K562 (cell line): ENCODE results near the gene DNAH17. TPM values are rescaled to one million over a fixed set of nuclear protein-coding genes. Genes with fewer than 3 reads are reported as not detected.

Experiments
- ATAC-seq: fragments of 200-7000 bp; cut with Tn5 transposase; 3 replicates; pipeline ENCODE4 v1.9.1; 2020; ENCODE audit warnings: moderate library complexity
- BruUV-seq: library from RNA; stranded (reverse); fragments of 400-500 nt; replicated peaks from 2 replicates; lab custom pipeline; 2021; lab: Mats Ljungman, UMichigan
- CTCF ChIA-PET: fragments of 300-600 bp; formaldehyde crosslinking; extraction: SDS; loops from one replicate; lab custom pipeline; 2021; ENCODE audit warnings: low intra/inter-chr PET ratio; lab: Yijun Ruan, JAX
- POLR2A ChIA-PET: fragments of 300-600, 350-650 bp; sonication (Branson Sonifier 250); formaldehyde crosslinking; extraction: SDS; loops from one replicate; lab custom pipeline; 2021; ENCODE audit warnings: antibody characterized with exemption, inconsistent platforms; lab: Yijun Ruan, JAX
- DNase-seq, 4 experiments: peaks; one replicate each; pipeline versions ENCODE4 v3.0.0 to v3.0.0-alpha.2; 2011 to 2018; ENCODE audit warnings: low spot score in 3 of 4, mixed read lengths in 3 of 4; ENCODE audit errors: extremely low read depth in 1 of 4
- FAIRE-seq: peaks from 2 replicates; lab custom pipeline; 2011; peaks lifted over from hg19 to GRCh38; lab: Jason Lieb, UNC
- H2AFZ ChIP-seq: 2 replicates; pipeline ENCODE4 v1.6.0; 2011; ENCODE audit warnings: low read depth, low read length, control low read depth, inconsistent platforms
- H3K27ac ChIP-seq: fragments of 200-600 bp; 3 replicates; pipeline ENCODE4 v1.8.0; 2011; ENCODE audit warnings: low read depth, mild to moderate bottlenecking, control low read depth, inconsistent platforms, low read length, moderate library complexity, mixed read lengths; ENCODE audit errors: extremely low read depth
- H3K27me3 ChIP-seq, 2 experiments: fragments of 300-600 bp in 1 of 2; 2 replicates in 1 of 2; 3 replicates in 1 of 2; pipeline versions ENCODE4 v1.6.0 to v1.8.0; 2011; ENCODE audit warnings: inconsistent platforms in 2 of 2, low read length in 2 of 2, mild to moderate bottlenecking in 1 of 2, mixed read lengths in 1 of 2, moderate library complexity in 1 of 2; ENCODE audit not compliant: control insufficient read depth in 2 of 2, insufficient read depth in 2 of 2
- H3K36me3 ChIP-seq: fragments of 300-600 bp; 3 replicates; pipeline ENCODE4 v1.8.0; 2011; ENCODE audit warnings: mild to moderate bottlenecking, low read length, inconsistent platforms; ENCODE audit not compliant: control insufficient read depth, insufficient read depth
- H3K4me1 ChIP-seq, 2 experiments: fragments of 200-600 bp in 1 of 2; replicated peaks in 1 of 2; 2 replicates in 1 of 2; 3 replicates in 1 of 2; pipeline versions ENCODE4 v1.5.1 to v1.8.0; 2011; ENCODE audit warnings: inconsistent platforms in 2 of 2, low read length in 2 of 2, mild to moderate bottlenecking in 1 of 2, mixed read lengths in 1 of 2, moderate library complexity in 1 of 2; ENCODE audit not compliant: control insufficient read depth in 2 of 2, insufficient read depth in 2 of 2
- H3K4me2 ChIP-seq: 2 replicates; pipeline ENCODE4 v1.6.1; 2011; ENCODE audit warnings: low read length, control low read depth, inconsistent platforms, mixed read lengths; ENCODE audit not compliant: insufficient read depth
- H3K4me3 ChIP-seq: fragments of 200-600 bp; sonication (generic), shearing (Covaris generic); 2 replicates; pipeline ENCODE4 v1.5.1; 2016; ENCODE audit warnings: control low read depth, inconsistent platforms
- H3K79me2 ChIP-seq: fragments of 200-600 bp; 3 replicates; pipeline ENCODE4 v1.8.0; 2011; ENCODE audit warnings: low read length, inconsistent platforms; ENCODE audit not compliant: control insufficient read depth, insufficient read depth
- H3K9ac ChIP-seq, 2 experiments: 2 replicates each; pipeline versions ENCODE4 v1.6.0 to v1.6.1; 2011; ENCODE audit warnings: low read depth in 2 of 2, low read length in 2 of 2, control low read depth in 1 of 2, inconsistent platforms in 1 of 2, mild to moderate bottlenecking in 1 of 2, mixed read lengths in 1 of 2; ENCODE audit not compliant: insufficient read depth in 1 of 2
- H3K9me1 ChIP-seq: one replicate; pipeline ENCODE4 v1.6.0; 2011; ENCODE audit warnings: inconsistent platforms, mild to moderate bottlenecking, low read length, moderate library complexity; ENCODE audit not compliant: control insufficient read depth, insufficient read depth
- H3K9me3 ChIP-seq: replicated peaks from 2 replicates; pipeline ENCODE4 v1.5.1; 2011; ENCODE audit warnings: low read depth, low read length, inconsistent platforms; ENCODE audit not compliant: control insufficient read depth, insufficient read depth
- H4K20me1 ChIP-seq: replicated peaks from 2 replicates; pipeline ENCODE4 v1.6.1; 2011; ENCODE audit warnings: low read length, inconsistent platforms, mixed read lengths; ENCODE audit not compliant: control insufficient read depth, insufficient read depth
- CUX1 ChIP-seq: fragments of 200-800 bp; sonication (Bioruptor generic); IDR thresholded peaks from 2 replicates; pipeline ENCODE4 v1.6.1; 2016; ENCODE audit warnings: missing genetic modification characterization, missing compliant biosample characterization
- MAX ChIP-seq: sonication (generic); formaldehyde crosslinking; IDR thresholded peaks from 2 replicates; pipeline ENCODE4 v1.9.0; 2022; ENCODE audit warnings: mild to moderate bottlenecking, missing genetic modification reagents
- RAD51 ChIP-seq: fragments of 450-650 bp; IDR thresholded peaks from 2 replicates; pipeline ENCODE4 v1.7.1; 2016; ENCODE audit warnings: low read depth, mild to moderate bottlenecking, borderline replicate concordance
- SIN3A ChIP-seq, 2 experiments: fragments of 150-350 bp in 1 of 2; IDR thresholded peaks; 2 replicates each; pipeline ENCODE4 v1.6.1; 2011 to 2016; ENCODE audit warnings: borderline replicate concordance in 2 of 2, low read depth in 2 of 2, low read length in 2 of 2, mild to moderate bottlenecking in 2 of 2, moderate library complexity in 2 of 2; ENCODE audit not compliant: control insufficient read depth in 1 of 2
- SMC3 ChIP-seq: conservative IDR thresholded peaks from 2 replicates; pipeline ENCODE4 v1.6.1; 2011; ENCODE audit warnings: low read depth, low read length, improper control_type of control experiment; ENCODE audit not compliant: insufficient read depth
- ZNF699 ChIP-seq: fragments of 250-450 bp; sonication (Bioruptor Pico); IDR thresholded peaks from 2 replicates; pipeline ENCODE4 v1.8.0; 2021; ENCODE audit warnings: mild to moderate bottlenecking, moderate library complexity; ENCODE audit not compliant: insufficient replicate concordance
- WGBS: fragments of 100-300 bp; shearing (Covaris generic); methylation state at CpG from one replicate; pipeline ENCODE4 v1.1.6; 2016; ENCODE audit warnings: low coverage, mixed read lengths; ENCODE audit not compliant: insufficient coverage; ENCODE audit errors: missing lambda C conversion rate; 5-methylcytosine and 5-hydroxymethylcytosine counted together
- in situ Hi-C: fragments of 300-500 bp; cut with MboI; formaldehyde crosslinking; loops from 4 replicates; pipeline ENCODE4 v1.15.0; 2018; ENCODE audit warnings: inconsistent platforms, mixed read lengths
- intact Hi-C: fragments of 100-400 bp; cut with micrococcal nuclease; formaldehyde crosslinking; loops from 2 replicates; pipeline ENCODE4 v1.14.2; 2022
- polyA plus RNA-seq, 8 experiments: library from polyadenylated mRNA; depleted of rRNA in 4 of 8; stranded (reverse) in 5 of 8; unstranded in 3 of 8; fragments of >200 nt; fragmentation: Nextera tagmentation in 2 of 8; fragmentation: Illumina TruSeq in 1 of 8; extraction: Ambion mirVana in 2 of 8; extraction: Trizol in 1 of 8; gene quantifications; 2 replicates each; pipeline versions ENCODE4 v1.2.1 to v1.2.3, GENCODE V29; 2011 to 2014; ENCODE audit warnings: inconsistent platforms in 1 of 8, missing spikeins in 1 of 8
- total RNA-seq, 7 experiments: library from RNA; depleted of rRNA in 6 of 7; stranded (reverse); fragments of >200 nt in 6 of 7; fragmentation: Illumina TruSeq in 2 of 7; extraction: Trizol in 2 of 7; gene quantifications; 2 replicates each; pipeline versions ENCODE4 v1.2.1 to v1.2.3, GENCODE V29; 2011 to 2021; ENCODE audit warnings: low replicate concordance in 1 of 7

Gene DNAH17
- total and polyA plus RNA-seq, 9 of the 15 experiments (the other 6 are each of a cell fraction or from before 2014, with no cell fraction given), result under 0.01 to 0.06 (median 0.03) TPM; not detected in 5

GRCh38 chr17:78396441-78397337 is 180.5 kb downstream of the DNAH17 start (continued):
- no peak for TF ChIP-seq CUX1 (CRISPR knock-in tag)

GRCh38 chr17:78395155-78395554 is 182.0 kb downstream of the DNAH17 start:
- peaks cover 6% of the 10 kb centered on the region for H4K20me1 ChIP-seq
- H3K9me3 ChIP-seq, result no peaks in the 10 kb centered on the region
- no peak overlapping the region for H3K4me3 ChIP-seq
- in situ Hi-C loops, result no loop called here
- H3K79me2 ChIP-seq, result peaks cover 31% of the 10 kb centered on the region
- no peak for DNase-seq
- no peak for FAIRE-seq
- peaks cover 0 to 4% of the 10 kb centered on the region in 2 experiments; a peak in 1 of 5 replicates for H3K4me1 ChIP-seq
- H3K9ac ChIP-seq, result no peak overlapping the region
- H3K36me3 ChIP-seq, result peaks cover 79% of the 10 kb centered on the region; the same call in 2 of the 3 replicates
- 91% methylated on average over 2 of the region's 2 CpGs for WGBS
- no peaks in the 10 kb centered on the region for H3K27me3 ChIP-seq
- CTCF ChIA-PET, result no interaction called here
- H3K4me2 ChIP-seq, result no peak overlapping the region
- POLR2A ChIA-PET, result interaction anchor here (1.2 kb wide), 1 partner anchor 144 kb away, joined by 3 read pairs; no protein-coding TSS in a partner anchor
- intact Hi-C loops, result no loop called here
- BruUV-seq, result no TSS peak
- no peaks in the 10 kb centered on the region for H3K9me1 ChIP-seq
- no peak overlapping the region for H3K27ac ChIP-seq
- no peak for ATAC-seq
- no peak overlapping the region for H2AFZ ChIP-seq
- TF ChIP-seq SMC3 (no peak), ZNF699 (CRISPR knock-in tag) (no peak), MAX (CRISPR knock-in tag) (no peak), RAD51 (no peak), SIN3A (IDR thresholded peaks at IDR 0.05; ENCODE audit: borderline replicate concordance in 2 of 2, control insufficient read depth in 1 of 2, low read depth in 2 of 2, low read length in 2 of 2) (no peak)
